ENCODE results near the gene STAT6.

- TF ChIP-seq CTCF (IDR thresholded peaks at IDR 0.05) (no peak), EZH2 (IDR thresholded peaks at IDR 0.05) (no peak), EZH2phosphoT487 (IDR thresholded peaks at IDR 0.05) (no peak)
Observed at GRCh38 chr12:57135527-57136326, 24.6 kb upstream of the STAT6 start.

All from neural progenitor cell (in vitro differentiated cells).